HCEC 1CT (cell line): Measurements from ENCODE around the gene SPDYE17.
A peak's percentile ranks its signal among the peaks of the same experiment; 100 is the strongest.
"Not testable (repeated sequence)": the region's sequence is repeated elsewhere in the genome, so short reads cannot be mapped to it uniquely, and the experiment has no call there.

Experiments used
- DNase-seq: peaks from one replicate; pipeline ENCODE4 v3.0.0-alpha.2; 2017

The SPDYE17 gene, protein sequence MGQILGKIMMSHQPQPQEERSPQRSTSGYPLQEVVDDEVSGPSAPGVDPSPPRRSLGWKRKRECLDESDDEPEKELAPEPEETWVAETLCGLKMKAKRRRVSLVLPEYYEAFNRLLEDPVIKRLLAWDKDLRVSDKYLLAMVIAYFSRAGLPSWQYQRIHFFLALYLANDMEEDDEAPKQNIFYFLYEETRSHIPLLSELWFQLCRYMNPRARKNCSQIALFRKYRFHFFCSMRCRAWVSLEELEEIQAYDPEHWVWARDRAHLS

DNA sequence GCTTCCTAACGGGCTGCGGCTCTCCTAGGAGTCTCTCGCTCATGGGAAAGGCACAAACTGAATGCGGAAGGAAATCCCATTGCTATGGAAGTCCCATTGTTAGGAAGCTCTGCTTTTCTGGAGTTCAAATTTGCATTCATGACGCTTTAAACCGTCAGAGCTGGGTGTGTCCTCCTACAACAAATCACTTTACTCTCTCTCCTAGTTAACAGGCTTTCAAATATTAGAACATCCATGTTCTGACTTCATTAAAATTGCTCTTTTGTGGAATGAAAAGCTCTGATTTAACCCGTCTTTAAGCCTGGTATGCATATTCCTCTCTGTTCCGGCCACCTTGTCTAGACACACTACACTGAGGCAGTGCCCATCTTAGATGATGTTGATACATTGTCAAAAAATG is at the start of gene SPDYE17:
Gene SPDYE17, minus strand, starts transcription at position 101 of the 400 bp plus-strand sequence. CDS start 1,791 bp downstream, outside the sequence.
- not testable (repeated sequence) for DNase-seq

DNA sequence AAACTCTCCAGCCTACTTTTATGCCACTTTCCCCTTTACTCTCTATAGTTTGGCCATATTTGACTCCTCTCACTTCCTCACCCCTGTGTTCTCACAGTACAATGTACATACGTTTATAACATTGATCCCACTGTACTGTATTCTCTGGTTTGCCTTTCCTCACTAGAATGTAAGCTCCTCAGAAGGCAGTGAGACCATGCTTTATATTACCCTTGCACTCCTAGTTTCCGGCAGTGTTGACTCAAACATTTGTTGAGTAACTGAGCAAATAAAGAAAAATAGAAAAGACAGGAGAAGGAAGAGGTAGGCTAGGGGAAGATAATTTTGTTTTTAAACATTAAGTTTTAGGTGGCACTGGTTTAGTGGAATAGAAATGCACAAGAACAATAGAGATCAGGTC is 48.1 kb upstream of the SPDYE17 start:
- DNase-seq, result not testable (repeated sequence)

DNA sequence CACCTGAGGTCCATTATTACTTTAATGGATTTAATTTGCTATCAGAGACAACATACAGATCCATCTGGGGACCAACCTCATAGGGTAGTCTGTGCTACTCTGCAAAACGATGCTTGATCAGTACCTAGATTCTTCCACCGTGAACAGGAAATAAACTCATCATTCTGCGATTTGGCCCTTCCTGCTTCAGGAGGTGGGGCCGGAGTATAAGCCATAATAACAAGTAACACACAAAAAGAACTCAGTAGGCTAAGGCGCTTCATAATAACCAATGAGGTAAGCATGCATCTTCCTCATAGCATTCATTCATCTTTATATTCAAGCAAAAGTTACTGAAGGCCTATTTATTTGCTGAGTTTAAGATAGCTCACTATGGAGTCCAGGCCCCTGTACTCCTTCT is 47.5 kb upstream of the SPDYE17 start:
- not testable (repeated sequence) for DNase-seq

DNA sequence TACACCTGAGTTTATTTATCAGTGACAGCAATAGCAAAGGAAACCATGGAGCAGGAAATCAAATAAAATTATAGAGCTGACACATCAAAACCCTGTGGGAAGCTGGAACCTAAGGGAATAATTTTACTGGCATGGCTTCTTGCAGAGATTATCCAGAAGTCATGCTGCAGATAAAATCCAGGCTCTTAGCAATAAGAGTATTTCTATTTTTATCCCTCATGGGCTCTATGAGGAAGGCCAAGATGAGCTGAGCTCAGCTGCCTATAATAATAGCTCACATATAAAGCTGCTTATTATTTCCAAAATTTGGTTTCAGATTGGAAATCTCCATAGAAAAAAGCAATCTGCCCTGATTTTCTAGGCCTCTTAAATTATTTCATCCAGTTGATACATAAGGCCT is 47.0 kb upstream of the SPDYE17 start:
- DNase-seq, result not testable (repeated sequence)

DNA sequence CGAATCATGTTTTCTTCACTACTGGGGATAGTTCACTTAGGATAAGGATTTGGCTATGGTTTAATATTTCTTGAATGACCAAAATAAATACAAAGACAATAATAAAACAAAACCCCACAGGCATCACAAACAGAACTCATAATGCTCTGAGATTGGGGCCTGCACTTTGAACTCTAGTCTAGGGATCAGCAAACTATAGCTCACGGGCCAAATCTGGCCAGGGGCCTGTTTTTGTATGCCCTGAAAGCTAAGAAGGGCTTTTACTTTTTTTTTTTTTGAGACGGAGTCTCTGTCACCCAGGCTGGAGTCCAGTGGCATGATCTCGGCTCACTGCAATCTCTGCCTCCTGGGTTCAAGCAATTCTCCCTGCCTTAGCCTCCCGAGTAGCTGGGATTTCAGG is 44.9 kb upstream of the SPDYE17 start:
- DNase-seq, result not testable (repeated sequence)

DNA sequence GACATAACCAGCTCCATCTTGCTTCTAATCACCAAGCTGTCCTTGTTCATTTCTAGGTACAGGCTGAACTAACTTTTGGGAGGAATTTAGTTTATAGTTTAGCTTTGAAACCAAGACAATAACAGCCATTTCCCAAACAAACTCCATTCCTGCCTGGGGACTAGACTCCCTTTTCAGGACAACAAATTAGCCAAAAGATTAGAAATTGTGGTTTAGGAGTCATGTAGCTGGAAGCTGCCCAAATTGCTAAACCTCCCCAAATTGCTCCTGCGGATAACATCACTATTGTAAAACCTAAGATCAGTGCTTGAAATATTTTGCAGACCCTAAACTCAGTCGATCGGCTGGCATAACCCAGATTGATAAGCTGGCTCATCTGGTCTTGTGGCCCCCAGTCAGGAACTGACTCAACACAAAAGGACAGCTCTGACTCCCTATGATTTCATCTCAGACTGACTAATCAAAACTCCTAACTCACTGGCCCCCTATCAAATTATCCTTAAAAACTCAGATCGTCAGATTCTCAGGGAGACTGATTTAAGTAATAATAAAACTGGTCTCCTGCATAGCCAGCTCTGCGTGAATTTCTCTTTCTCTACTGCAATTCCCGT is 42.7 kb upstream of the SPDYE17 start:
- DNase-seq, result peak; percentile 23

DNA sequence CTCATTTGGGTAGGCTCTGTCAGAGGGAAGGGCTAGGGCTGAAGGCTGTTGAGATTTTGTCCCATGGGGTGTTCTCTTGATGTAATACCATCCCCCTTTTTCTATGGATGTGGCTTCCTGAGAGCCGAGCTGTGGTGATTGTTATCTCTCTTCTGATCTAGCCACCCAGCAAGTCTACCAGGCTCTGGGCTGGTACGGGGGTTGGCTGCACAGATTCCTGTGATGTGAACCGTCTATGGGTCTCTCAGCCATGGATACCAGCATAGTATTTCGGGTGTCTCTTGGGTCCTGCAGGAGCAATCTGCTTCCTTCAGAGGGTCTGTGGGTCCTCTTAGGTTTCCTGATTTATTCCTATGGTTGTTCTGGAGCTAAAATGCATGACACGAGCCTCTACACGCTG is 38.9 kb upstream of the SPDYE17 start:
- not testable (repeated sequence) for DNase-seq

DNA sequence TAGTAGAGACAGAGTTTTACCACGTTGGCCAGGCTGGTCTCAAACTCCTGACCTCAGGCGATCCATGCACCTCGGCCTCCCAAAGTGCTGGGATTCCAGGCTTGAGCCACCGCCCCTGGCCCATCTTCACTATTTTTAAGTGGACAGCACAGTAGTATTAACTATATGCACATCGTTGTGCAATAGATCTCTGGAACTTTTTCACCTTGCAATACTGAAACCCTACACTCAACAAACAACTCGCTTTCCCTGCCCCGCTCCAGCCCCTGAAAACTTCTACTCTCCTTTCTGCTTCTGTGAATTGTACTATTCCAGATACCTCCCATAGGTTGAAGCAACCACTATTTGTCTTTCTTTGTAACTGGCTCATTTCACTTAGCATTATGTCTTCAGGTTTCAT is 33.7 kb upstream of the SPDYE17 start:
- DNase-seq, result not testable (repeated sequence)

DNA sequence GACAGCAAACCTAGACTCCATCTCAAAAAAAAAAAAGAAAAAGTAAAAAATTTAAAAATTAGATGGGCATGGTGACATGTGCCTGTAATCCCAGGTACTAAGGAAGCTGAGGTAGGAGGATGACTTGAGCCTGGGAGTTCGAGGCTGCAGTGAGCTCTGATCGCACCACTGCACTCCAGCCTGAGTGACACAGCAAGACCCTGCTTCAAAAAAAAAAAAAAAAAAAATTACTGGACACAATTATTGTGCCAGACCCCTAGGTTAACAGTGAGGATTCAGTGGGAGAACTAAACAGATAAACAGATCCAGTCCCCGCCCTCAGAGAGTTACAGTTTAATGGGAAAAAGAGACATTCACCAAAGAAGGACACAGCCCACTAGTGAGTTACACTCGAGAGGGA is 31.6 kb upstream of the SPDYE17 start:
- DNase-seq, result not testable (repeated sequence)

DNA sequence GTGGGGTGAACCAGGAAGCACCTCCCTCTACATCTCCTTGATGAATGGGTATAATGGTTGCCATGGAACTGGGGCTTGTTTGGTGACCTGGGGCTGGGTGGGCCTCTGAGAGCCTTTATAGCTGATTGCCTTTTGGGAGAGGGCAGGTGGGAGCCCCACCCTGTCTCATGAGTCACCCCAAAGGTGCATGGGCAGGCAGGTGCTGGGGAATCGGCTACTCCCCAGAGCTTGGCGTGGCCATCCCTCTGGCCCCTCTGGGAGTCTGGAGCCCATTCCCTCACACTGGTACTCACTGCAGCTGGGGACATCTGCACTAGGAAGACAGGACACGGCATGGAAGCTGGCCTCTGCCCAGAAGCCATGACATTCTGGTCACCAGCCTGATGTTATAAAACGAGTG is 30.4 kb upstream of the SPDYE17 start, which contains the start of gene SPDYE18:
Gene SPDYE18, minus strand, starts transcription at position 2 of the 400 bp plus-strand sequence. CDS start 2,046 bp downstream, outside the sequence.
- not testable (repeated sequence) for DNase-seq

DNA sequence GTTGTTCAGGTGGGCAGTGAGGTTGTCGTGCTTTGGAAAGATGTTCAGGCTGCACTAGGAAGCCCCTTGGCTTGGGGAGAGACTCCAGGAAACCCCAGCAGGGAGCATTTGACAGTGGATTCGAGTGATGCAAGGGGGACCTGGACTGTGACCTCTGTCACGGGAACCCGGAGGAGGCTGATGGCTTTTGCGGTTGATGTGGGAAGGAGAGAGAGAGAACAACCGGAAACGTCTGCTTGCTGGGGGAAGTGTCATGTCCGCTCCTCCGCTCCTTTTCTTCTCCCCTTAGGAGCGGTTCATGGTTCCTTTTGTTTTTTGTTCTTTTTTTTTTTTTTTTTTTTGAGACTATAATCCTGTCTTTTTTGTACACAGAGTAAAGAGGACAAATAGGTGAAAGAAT is 5.8 kb downstream of the SPDYE17 start:
- DNase-seq, result not testable (repeated sequence)

DNA sequence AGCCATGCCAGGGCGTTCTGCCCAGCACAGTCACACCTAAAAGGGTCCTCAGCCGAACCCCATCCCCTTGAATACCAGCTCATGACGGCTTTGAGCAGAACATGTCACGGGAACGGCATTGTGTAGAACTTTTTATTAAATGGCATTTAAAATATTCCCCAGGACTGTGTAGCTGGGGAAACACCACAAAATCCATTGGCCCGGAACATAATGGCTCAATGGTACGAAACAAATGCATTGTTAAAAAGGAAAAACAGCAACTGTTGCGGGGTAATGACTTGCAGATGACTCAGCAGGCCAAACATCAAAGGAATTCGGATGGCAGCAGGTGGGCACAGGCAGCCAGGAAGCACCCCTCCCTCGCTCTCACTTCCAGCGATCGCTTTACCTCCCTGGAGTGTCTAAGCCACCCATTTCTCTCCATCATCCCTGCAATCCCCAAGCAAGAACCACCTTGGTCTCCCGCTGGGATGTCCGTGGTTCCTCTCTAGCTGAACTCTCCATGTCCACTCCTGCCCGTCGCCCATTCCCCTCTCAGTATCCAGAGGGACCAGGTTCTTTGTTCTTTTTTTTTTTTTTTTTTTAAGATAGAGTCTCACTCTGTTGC is 22.0 kb downstream of the SPDYE17 start:
- DNase-seq, result not testable (repeated sequence)

DNA sequence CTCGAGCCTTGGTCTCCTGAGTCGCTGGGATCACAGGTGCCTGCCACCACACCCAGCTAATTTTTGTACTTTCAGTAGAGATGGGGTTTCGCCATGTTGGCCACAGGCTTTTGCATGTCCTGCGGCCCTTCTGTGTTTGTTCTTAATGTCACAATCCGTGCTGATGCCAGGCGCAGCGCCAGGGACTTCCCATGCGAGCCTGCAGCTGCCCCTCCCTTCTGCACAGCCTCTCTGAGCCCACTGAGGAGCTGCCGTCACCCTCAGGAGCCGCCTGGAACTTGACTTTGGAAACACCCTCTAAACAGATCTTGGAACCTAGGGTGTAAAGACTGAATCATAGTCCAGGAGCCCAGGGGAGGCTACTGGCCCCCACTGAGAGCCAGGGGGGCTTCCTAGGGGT is 24.2 kb downstream of the SPDYE17 start:
- not testable (repeated sequence) for DNase-seq

DNA sequence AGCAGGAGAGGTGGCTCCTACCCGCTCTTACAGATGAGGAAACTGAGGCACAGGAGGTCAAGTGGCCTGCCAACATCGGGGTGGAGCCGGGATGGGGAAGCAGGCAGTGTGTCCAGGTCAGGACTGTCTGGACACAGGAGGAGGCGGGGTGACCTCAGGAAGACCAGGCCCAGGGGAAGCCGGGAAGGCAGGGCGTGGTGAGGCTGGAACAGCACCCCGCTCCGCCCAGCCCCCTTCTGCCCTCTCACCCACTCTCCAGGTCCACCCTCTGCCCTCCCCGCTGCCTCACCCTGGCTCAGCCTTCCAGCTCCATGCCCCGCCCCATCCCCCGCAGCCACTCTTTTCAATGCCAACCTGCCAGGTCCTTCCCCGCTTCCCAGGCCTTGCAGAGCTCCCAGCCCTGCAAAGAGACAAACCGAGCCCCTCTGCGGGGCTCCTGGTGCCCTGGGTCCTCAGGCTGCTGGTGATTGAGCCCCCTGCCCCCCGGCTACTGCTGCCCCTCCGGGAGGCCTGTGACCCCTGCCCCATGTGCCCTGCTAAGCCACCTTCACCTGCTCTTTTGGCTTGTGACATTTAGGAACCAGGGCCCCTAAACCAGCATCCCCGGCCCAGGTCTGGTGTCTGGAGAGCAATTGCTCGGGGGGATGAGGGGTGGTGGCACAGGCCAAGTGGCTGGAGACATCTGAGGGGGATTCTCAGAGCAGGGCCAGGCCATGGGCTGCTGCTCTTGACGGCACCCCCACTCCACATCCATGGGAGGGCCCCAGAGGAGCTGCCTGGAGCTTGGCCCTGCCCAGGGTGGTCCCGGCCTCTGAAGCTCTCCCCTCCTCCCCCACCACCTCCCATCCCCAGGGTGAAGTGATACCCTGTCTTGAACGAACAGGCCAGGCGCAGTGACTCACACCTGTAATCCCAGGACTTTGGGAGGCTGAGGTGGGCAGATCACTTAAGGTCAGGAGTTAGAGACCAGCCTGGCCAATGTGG is 25.7 kb downstream of the SPDYE17 start:
- not testable (repeated sequence) for DNase-seq

DNA sequence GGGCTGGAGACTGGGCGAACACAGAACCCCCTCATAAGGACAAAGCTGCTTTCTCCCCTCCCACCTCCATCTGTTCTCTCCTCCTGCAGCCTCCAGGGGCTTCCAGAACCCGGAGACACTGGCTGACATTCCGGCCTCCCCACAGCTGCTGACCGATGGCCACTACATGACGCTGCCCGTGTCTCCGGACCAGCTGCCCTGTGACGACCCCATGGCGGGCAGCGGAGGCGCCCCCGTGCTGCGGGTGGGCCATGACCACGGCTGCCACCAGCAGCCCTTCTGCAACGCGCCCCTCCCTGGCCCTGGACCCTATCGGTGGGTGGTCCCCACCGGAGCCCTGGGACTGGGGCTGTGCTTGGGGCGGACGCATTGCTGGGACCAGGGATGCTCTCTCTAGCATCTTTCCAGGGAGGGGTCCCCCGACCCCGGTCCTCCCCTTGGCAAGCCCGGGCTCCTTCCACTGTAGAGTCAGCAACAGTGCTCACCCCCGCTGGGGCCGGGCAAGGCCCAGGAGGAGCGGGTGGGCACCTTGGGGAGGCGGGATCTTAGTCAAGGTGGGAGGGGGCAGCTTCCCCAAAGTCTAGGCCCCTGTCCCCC is 26.6 kb downstream of the SPDYE17 start:
- DNase-seq, result not testable (repeated sequence)

DNA sequence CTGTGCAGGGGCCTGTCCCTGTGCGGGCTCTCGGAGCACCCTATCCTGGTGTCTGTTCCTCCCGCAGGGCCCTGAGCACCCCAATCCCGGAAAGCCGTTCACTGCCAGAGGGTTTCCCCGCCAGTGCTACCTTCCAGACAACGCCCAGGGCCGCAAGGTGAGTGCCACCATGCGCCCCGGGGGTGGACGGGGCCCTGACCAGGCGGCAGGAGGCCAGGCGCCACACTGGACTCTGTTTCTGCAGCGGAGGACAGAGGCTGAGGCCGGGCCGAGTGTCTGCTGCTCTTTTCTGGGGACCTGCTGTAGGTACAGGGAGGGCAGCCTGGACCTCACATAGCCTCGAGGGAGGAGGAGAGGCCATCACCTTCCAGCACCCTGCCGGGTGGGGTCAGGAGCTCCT is 28.0 kb downstream of the SPDYE17 start:
- not testable (repeated sequence) for DNase-seq

DNA sequence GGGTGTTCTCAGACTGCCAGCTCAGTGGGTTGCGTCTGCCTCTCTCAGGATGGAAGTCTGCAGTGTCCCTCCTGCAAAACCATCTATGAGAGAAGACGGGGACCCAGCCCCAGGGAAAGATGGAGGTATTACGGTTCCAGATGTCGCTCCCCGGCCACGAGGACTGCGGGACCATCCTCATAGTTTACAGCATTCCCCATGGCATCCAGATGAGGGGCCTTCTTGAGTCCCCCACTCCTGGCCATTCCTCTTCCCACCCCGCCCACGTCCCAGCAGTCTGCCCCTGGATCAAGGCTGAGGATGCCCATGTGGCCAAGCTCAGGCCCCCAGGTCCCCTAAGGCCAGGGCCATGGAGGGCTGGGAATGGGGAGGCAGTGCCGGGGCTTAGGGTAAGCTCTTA is 28.9 kb downstream of the SPDYE17 start:
- DNase-seq, result not testable (repeated sequence)

DNA sequence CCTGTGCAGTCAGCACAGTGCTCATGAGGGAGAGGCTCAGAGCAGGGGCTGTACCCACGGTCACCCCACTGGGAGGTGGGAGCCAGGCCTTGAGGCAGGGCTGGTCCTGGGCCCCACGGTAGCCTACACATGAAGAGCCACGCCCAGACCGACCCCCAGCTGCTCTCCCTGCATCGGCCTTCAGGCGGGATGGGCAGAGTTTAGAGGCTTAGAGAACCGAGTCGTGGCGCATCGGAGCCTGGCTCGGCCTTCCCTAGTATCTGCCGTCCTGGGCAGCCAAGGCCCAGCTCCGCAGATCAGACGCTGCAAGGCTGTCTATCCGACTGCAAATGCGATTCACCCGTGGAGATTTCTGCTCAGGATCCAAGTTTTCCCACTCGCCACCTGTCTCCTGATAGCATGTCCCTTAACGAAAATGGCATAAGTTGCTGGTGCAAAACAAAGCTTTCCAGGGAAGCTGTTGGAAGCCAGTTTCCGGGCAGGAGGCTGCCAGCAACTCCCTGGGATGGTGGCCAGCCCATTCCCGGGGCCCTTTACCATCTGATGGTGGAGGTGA is 29.4 kb downstream of the SPDYE17 start:
- DNase-seq, result not testable (repeated sequence)

DNA sequence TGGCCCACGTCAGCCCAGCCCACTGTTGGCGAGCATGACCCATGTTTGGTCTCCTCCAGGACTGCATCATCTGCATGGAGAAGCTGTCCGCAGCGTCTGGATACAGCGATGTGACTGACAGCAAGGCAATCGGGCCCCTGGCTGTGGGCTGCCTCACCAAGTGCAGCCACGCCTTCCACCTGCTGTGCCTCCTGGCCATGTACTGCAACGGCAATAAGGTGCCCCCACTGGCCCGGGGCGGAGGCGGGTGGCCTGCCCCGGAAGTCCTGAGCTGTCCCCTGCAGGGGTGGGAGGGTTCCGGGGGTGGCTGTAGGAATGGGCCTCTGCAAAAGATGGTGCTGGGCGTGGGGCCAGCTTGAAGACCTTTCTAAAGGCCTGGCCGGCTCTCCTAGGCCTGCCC is 30.1 kb downstream of the SPDYE17 start:
- DNase-seq, result not testable (repeated sequence)

DNA sequence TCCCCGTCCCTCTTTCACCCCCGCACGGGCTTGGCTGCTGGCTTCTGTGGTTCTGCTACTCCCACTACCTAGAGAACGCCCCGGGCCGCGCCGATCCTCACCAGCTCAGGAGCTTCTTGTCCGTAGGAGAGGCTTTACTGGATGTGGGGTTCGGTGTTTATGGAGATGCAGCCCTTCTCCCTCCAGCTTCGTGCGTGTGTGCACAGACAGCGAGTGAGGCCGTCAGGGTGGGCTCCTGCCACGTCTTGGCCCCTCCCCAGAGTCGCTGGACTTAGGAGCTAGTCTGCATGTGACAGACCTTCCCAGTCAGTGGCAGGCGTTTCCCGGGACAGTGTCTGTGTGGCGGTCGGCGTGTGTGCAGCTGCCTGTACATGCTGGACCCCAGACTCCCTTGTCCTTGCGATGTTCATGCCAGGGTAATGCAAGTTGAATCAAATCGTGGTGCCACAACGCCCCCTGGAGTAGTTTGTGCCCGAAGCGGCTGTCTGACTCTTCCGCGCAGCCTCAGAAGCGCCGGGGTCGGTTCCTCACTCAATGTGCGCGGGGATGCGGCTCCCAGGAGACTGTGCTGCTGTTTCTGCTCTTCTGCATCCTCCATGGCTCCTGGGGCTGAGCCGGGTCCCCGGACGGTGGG is 32.6 kb downstream of the SPDYE17 start:
- DNase-seq, result not testable (repeated sequence)

DNA sequence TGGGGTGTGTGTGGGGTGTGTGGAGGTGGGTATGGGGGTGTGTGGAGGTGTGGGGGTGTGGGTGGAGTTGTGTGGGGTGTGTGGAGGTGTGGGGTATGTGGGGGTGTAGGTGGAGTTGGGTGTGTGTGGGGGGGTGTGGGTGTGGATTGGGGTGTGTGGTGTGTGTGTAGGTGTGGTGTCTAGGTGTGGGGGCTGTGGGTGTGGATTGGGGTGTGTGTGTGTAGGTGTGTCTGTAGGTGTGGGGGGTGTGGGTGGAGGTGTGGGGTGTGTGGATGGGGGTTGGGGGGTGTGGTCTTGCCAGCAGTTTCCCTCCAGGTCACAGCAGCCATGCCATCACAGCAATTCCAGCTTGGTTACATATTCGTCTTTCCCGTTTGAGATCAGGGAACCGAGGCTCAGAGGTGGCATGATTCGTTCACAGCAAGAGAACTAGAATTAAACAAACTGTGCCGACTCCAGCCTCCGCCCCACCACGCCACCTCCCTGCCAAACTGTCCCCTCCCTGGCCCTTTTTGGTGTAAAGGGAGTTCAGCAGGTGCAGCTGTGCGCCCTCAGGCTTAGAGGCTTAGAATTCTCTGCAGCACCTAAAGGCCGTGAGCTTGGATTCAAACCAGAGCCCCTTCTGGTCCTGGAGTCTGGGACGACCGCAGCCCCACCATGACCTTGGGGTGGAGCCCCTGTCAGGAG is 33.3 kb downstream of the SPDYE17 start:
- DNase-seq, result peak; percentile 2
